GM19035 (cell line): Measurements from ENCODE around the gene TSTD2.
"Not testable (repeated sequence)": the region's sequence is repeated elsewhere in the genome, so short reads cannot be mapped to it uniquely, and the experiment has no call there.

Experiments used
- ATAC-seq: cut with Tn5 transposase; IDR thresholded peaks from one replicate; pipeline ENCODE4 v1.9.1; 2021; ENCODE audit not compliant: unreplicated experiment

TSTD2 gene

DNA sequence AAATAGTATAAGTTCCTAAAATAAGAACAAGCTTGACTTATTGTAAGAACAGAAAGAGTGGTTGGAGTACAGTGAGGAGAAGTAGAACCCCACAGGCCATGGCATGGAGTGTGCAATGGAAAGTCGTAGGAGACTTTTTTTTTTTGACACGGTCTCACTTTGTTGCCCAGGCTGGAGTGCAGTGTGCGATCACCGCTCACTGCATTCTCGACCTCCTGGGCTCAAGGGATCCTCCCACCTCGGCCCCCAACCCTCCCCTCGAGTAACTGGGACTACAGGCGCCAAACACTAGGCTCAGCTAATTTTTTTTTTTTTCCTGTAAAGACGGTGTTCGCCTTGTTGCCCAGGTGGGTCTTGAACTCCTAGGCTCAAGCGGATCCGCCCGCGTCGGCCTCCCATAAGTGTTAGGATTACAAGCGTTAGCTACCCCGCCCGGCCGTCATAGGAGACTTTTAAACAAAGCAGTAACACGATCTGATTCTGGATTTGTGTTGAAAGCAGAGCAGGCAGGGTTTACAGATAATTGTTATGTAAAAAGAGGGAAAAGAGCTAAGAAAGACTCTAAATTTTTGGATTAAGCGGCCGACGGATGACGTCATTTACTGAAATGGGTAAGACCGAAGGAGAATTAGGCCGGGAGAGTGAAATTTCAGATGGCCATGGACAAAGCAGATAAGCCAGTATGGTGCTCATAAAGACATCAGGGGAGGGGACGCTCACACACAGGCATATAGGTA lies 752 bp downstream of the TSTD2 start:
- ATAC-seq: peak; percentile 10

DNA sequence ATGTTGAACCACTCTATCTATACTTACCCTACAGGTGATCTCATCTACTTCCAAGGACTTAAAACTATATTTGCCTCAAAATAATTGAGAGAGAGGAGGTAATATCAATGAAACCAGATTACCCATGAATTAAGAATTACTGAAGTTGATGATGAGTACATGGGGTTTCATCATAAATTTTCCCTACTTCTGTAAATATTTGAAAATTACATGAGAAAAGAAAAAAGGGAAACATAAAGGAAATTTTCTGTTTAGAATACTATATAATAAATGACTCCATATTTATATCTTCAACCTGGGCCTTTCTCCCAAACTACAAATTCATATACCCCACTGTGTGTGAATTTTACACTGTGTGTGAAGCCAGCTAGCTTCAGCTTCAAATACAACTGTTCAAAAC lies 2.6 kb downstream of the TSTD2 start:
- ATAC-seq: no peak

DNA sequence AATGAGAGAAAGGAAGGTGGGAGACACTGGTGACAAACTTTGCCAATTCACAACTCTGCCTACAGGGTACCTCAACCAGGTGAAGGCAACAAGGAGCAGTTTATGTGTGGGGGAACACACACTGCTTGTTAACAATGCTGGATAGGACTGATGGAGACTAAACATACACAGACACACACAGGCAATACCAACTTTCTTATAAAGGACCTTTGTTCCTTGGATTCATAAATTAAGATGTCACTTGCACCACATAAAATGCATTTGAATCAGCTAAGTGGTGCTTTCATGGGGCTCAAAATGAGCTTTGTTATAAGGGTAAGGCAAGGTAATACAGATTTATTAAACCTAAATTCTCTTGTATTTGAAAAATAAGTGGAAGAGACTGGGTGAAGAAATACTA lies 4.0 kb downstream of the TSTD2 start:
- no peak for ATAC-seq

- no peak for ATAC-seq
These were observed 4.5 kb downstream of the TSTD2 start for GRCh38 chr9:97628668-97629067.

- no peak for ATAC-seq
These were observed 5.5 kb downstream of the TSTD2 start for GRCh38 chr9:97627624-97628023.

- no peak for ATAC-seq
These were observed 7.5 kb downstream of the TSTD2 start for GRCh38 chr9:97625620-97626019.

DNA sequence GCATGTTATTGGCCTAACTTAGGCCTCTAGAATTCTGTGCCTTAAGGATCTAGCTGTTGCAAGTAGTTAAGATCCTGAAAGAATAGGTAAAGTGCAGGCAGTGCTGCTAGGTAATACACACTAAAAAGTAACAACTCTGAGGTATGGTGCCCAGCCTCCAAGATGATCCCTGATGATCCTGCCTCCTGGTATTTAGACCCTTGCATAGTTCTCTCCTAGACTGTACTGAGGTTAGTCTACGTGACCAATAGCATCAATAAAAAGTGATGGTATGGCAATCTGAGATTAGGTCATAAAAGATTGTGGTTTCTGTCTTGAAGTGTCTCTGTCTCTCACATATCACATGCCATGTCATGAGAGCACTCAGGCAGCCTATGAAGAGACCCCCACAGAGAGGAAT lies 9.2 kb downstream of the TSTD2 start:
- no peak for ATAC-seq

DNA sequence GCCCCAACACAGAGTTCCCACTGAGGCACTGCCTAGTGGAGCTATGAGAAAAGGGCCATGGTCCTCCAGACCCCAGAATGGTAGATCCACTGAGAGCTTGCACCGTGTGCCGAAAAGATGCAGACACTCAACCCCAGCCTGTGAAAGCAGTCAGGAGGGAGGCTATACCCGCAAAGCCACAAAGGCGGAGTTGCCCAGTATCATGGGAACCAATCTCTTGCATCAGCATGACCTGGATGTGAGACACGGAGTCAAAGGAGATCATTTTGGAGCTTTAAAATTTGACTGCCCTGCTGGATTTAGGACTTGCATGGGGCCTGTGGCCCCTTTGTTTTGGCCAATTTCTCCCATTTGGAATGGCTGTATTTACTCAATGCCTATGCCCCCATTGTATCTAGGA lies 10.7 kb downstream of the TSTD2 start:
- not testable (repeated sequence) for ATAC-seq

DNA sequence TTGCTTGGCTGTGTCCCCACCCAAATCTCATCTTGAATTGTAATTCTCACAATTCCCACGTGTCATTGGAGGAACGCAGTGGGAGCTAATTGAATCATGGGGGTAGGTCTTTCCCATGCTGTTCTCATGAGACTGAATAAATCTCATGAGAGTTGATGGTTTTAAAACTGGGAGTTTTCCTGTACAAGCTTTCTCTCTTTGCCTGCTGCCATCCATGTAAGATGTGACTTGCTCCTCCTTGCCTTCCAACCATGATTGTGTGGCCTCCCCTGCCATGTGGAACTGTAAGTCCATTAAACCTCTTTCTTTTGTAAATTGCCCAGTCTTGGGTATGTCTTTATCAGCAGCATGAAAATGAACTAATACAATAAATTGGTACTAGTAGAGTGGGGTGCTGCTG lies 13.1 kb downstream of the TSTD2 start:
- ATAC-seq: not testable (repeated sequence)

- ATAC-seq: no peak
These were observed 15.2 kb downstream of the TSTD2 start for GRCh38 chr9:97617939-97618416.

GRCh38 chr9:97615439-97616072 lies 17.6 kb downstream of the TSTD2 start:
- ATAC-seq: no peak

DNA sequence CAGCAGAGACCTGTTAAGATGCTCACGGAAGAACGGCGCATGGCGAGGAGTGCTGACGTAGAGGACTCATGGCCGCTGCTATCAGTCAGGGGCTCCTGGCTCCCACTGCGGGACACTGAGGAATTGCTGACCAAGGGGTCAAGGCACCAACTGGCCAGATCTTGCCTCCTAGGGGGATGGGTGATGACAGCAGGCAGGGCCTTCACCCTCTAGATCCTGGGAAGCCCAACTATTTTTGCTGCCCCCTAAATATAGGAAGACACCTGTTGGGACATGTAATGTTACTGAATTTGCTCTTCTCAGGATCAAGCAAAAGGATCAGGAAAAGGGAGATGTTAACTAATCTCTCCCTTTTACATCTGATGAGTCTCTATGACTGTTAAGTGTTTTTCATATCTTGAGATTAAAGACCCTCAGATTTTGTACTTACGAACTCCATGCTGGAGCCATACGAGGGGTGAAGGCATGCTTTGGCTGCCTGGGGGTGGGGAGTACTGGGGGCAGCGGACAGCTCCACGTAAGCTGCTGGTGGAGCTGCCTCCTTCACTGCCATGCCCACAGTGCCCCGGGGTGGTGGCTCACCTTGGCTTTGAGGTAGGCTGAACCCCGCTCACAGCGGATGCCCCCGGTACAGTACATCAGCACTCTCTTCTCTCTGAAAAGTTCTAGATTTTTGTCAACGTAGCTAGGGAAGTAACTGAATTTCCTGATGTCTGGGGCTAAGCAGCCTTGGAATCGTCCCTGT lies 28.1 kb downstream of the TSTD2 start:
- ATAC-seq: no peak

- ATAC-seq: no peak
These were observed 30.7 kb downstream of the TSTD2 start for GRCh38 chr9:97602430-97602829.

GRCh38 chr9:97601228-97601898 lies 31.8 kb downstream of the TSTD2 start:
- ATAC-seq: no peak

- no peak for ATAC-seq
These were observed 32.5 kb downstream of the TSTD2 start for GRCh38 chr9:97600531-97601227.

DNA sequence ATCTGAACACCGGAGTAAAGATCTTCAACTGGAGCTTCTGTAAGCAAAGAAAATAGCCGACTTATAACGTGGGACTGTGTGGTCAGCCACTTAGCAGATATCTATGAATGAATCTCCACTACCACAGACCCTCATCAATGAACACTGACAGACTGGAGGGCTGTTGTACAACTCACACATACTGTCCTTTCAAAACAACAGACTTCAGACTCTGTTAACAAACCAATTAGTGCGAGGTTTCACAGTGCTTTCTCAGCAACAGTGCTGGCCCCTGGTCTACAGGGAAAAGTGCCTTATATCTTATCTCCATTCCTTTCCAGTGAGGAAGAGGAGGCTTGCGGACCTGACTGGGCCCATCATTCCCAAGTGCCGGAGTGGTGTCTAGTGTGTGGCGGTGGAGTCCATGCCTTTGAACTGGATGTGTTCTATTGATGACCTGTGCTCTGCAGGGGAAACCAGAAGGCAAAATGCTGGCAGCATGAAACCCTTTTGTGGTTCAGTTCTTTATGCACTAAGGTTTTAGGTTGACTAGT lies 33.8 kb downstream of the TSTD2 start:
- no peak for ATAC-seq

- peak; percentile 88 for ATAC-seq
These were observed 34.5 kb downstream of the TSTD2 start for GRCh38 chr9:97598461-97599288.

DNA sequence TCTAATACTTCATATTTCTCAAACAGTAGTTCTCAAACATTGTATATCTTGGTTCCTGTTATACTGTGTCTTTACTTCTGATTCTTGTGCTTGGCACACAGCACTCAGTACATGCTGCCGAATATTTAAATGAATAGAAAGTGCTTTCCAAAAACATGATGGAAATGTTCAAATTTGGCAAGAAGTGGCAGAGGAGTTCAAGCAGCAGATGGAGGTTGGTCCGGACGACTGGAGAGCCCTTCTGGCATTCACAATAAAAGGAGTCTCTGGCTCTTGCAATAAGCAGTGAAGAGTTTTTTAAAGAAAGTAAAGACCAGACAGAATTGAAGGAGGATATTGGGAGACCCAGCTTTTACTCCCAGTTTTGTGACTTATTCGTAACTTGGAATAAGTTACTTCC lies 36.3 kb downstream of the TSTD2 start:
- ATAC-seq: no peak

DNA sequence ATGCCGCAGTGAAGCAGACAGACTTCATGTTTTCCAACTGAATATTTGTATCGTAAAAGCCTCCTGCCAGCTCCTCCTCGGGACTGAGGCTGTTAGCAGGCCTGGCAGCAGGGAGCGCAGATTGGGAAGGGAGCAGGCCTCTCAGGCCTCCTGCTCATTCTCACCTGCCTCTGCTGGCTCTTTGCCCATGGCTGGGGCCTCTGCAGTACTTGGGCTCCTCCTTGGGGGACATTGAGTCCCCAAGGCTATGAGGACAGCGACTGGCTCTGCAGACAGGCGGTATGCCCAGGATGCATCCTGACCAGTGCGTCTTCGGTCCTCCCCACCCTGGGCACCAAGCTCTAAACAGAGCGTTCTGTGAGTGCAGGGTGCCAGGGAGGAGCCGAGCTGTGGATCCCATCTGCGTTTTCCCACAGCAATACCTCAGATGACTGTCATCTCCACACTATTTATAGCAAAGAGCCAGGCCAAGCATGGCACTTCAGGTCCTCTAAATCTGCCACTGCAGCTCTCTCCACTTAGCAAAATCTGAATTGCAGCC lies 38.7 kb downstream of the TSTD2 start:
- no peak for ATAC-seq
